ENCODE results near the gene DAGLA. TPM values are rescaled to one million over a fixed set of nuclear protein-coding genes. Genes with fewer than 3 reads are reported as not detected.

Gene DAGLA
- total and polyA plus RNA-seq, 2 experiments from 2014 or later, result 7.4 to 8.9 TPM

DNA sequence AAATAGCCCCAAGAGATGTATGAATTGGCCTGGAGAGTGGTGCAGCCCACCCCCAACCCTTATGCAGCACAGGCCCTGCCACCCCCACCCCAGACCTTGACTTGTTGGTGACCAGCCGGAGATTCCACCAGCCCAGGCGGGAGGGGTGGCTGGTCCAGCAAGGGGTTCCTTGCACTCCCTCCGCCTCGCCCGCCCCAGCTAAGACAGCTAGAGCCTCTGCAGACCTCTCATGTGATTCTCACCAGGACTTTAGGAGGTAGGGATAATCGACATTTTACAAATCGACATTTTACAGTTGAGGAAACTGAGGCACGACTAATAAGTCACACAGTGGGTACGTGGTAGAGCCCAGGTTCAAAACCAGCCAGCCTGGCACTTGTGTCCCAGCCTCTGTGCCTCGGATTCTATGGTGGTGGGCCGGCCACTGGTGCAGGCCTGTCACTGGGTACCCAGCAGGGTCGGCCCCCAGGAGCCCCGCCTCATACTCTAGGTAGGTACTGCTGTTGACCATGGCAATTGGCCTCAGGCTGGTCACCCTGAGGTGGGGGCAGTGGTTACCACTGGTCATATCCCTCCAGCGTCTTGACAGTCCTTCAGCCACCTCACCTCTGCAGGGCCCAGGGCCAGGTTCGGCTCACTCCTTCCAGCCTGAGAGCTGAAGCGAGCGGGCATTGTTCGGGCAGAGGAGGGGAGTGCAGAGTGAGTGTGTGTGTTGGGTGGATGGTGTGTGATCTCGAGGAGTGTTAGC lies 37.3 kb downstream of the DAGLA start:
- H3K4me3 ChIP-seq, result no peak overlapping the region

DNA sequence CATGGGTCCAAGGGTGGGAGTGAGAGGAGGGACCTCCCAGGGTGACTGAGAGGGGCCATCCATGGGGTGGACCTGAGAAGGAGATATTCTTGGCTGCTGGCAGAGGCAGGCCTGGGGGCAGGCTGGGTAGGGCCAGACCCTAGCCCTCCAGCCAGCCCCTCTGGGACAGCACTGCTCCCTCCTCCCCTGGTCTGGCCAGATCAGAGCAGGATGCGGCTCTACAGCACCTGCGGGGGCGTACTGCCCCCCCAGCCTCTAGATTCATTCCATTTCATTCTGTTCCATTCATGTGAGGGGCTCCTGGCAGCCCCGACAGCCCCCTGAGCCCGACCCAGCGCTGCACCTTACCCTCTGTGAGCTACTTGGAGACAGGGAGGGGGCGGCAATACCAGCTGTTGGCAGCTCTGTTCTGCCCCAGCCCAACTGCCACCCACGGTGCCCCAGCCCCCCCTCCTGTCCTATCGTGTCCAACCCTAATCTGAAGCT lies 37.9 kb downstream of the DAGLA start:
- DNase-seq (ENCODE audit: low spot score), result no peak
- H2AFZ ChIP-seq, result peak overlapping the region; percentile 63
- H3K79me2 ChIP-seq, result peaks cover 7% of the 10 kb centered on the region
- H3K4me1 ChIP-seq (ENCODE audit: insufficient read depth), result peaks cover 14% of the 10 kb centered on the region
- H3K4me3 ChIP-seq, result no peak overlapping the region
- no peaks in the 10 kb centered on the region for H3K36me3 ChIP-seq (replicated peaks; ENCODE audit: insufficient read depth, low read depth)
- TF ChIP-seq EZH2phosphoT487 (IDR thresholded peaks at IDR 0.05; ENCODE audit: low read depth, severe bottlenecking, unreplicated experiment) (no peak), EZH2 (IDR thresholded peaks at IDR 0.05; ENCODE audit: borderline replicate concordance) (no peak), CTCF (IDR thresholded peaks at IDR 0.05; ENCODE audit: poor library complexity) (no peak)
- no peaks in the 10 kb centered on the region for H3K9me2 ChIP-seq (replicated peaks; ENCODE audit: insufficient read depth)
- H4K20me1 ChIP-seq (ENCODE audit: insufficient read depth, poor library complexity, severe bottlenecking), result no peaks in the 10 kb centered on the region
- peak overlapping the region; percentile 80 for H3K4me2 ChIP-seq
- 49% methylated on average over 9 of the region's 9 CpGs for WGBS (ENCODE audit: low lambda C conversion rate, missing lambda C conversion rate)
- H3K27me3 ChIP-seq, result no peaks in the 10 kb centered on the region
- H3K9me3 ChIP-seq (ENCODE audit: low read depth), result no peaks in the 10 kb centered on the region
- no peak overlapping the region for H3K27ac ChIP-seq

More for the DNA sequence above, 37.3 kb downstream of the DAGLA start:
- DNase-seq (ENCODE audit: low spot score), result no peak
- no peak overlapping the region for H2AFZ ChIP-seq
- no peak for TF ChIP-seq EZH2phosphoT487 (IDR thresholded peaks at IDR 0.05; ENCODE audit: low read depth, severe bottlenecking, unreplicated experiment)
- no peak for TF ChIP-seq EZH2 (IDR thresholded peaks at IDR 0.05; ENCODE audit: borderline replicate concordance)
- TF ChIP-seq CTCF (IDR thresholded peaks at IDR 0.05; ENCODE audit: poor library complexity), result no peak
- no peaks in the 10 kb centered on the region for H3K9me3 ChIP-seq (ENCODE audit: low read depth)
- 93% methylated on average over 19 of the region's 19 CpGs for WGBS (ENCODE audit: low lambda C conversion rate, missing lambda C conversion rate)
- H3K79me2 ChIP-seq, result peaks cover 7% of the 10 kb centered on the region
- H3K36me3 ChIP-seq (replicated peaks; ENCODE audit: insufficient read depth, low read depth), result no peaks in the 10 kb centered on the region
- peaks cover 14% of the 10 kb centered on the region for H3K4me1 ChIP-seq (ENCODE audit: insufficient read depth)
- no peak overlapping the region for H3K4me2 ChIP-seq
- H3K27ac ChIP-seq, result no peak overlapping the region
- H3K9me2 ChIP-seq (replicated peaks; ENCODE audit: insufficient read depth), result no peaks in the 10 kb centered on the region
- H4K20me1 ChIP-seq (ENCODE audit: insufficient read depth, poor library complexity, severe bottlenecking), result no peaks in the 10 kb centered on the region
- no peaks in the 10 kb centered on the region for H3K27me3 ChIP-seq

- Histone ChIP-seq H3K9me3 (ENCODE audit: low read depth) (no peaks in the 10 kb centered on the region), H2AFZ (peak overlapping the region; percentile 63), H3K79me2 (peaks cover 7% of the 10 kb centered on the region), H3K4me1 (ENCODE audit: insufficient read depth) (peaks cover 14% of the 10 kb centered on the region), H3K4me2 (peak overlapping the region; percentile 80), H3K9me2 (replicated peaks; ENCODE audit: insufficient read depth) (no peaks in the 10 kb centered on the region), H4K20me1 (ENCODE audit: insufficient read depth, poor library complexity, severe bottlenecking) (no peaks in the 10 kb centered on the region), H3K27me3 (no peaks in the 10 kb centered on the region), H3K27ac (no peak overlapping the region), H3K4me3 (no peak overlapping the region), H3K36me3 (replicated peaks; ENCODE audit: insufficient read depth, low read depth) (no peaks in the 10 kb centered on the region)
- DNase-seq (ENCODE audit: low spot score), result peak; percentile 65
- 31% methylated on average over 17 of the region's 21 CpGs for WGBS (ENCODE audit: low lambda C conversion rate, missing lambda C conversion rate)
- no peak for TF ChIP-seq EZH2phosphoT487 (IDR thresholded peaks at IDR 0.05; ENCODE audit: low read depth, severe bottlenecking, unreplicated experiment)
- TF ChIP-seq EZH2 (IDR thresholded peaks at IDR 0.05; ENCODE audit: borderline replicate concordance), result no peak
- no peak for TF ChIP-seq CTCF (IDR thresholded peaks at IDR 0.05; ENCODE audit: poor library complexity)
Measured at GRCh38 chr11:61718621-61719302, 38.6 kb downstream of the DAGLA start.

Data from hepatocyte (in vitro differentiated cells).